GM19328 (cell line): ENCODE results near the gene FNDC11.
"Not testable (repeated sequence)": the region's sequence is repeated elsewhere in the genome, so short reads cannot be mapped to it uniquely, and the experiment has no call there.

Experiments used
- ATAC-seq: cut with Tn5 transposase; IDR thresholded peaks from one replicate; pipeline ENCODE4 v1.9.1; 2021; ENCODE audit warnings: mild to moderate bottlenecking, moderate library complexity; ENCODE audit not compliant: unreplicated experiment

The FNDC11 gene

GRCh38 chr20:63565021-63565698 lies 11.2 kb downstream of the FNDC11 start:
- ATAC-seq, result no peak

- ATAC-seq, result no peak
Measured at GRCh38 chr20:63565699-63566335, 11.9 kb downstream of the FNDC11 start.

- no peak for ATAC-seq
Measured at GRCh38 chr20:63566395-63567135, 12.6 kb downstream of the FNDC11 start.

GRCh38 chr20:63567136-63567385 lies 13.1 kb downstream of the FNDC11 start:
- ATAC-seq, result no peak

- ATAC-seq, result peak; percentile 56
Measured at GRCh38 chr20:63567386-63568169, 13.6 kb downstream of the FNDC11 start.

GRCh38 chr20:63568170-63568981 lies 14.4 kb downstream of the FNDC11 start:
- peak; percentile 18 for ATAC-seq

- ATAC-seq, result no peak
Measured at GRCh38 chr20:63568986-63569949, 15.3 kb downstream of the FNDC11 start.

- no peak for ATAC-seq
Measured at GRCh38 chr20:63570281-63571086, 16.5 kb downstream of the FNDC11 start.

- not testable (repeated sequence) for ATAC-seq
Measured at GRCh38 chr20:63571087-63571478, 17.1 kb downstream of the FNDC11 start.

GRCh38 chr20:63572071-63572787 lies 18.3 kb downstream of the FNDC11 start:
- no peak for ATAC-seq

- ATAC-seq, result no peak
Measured at GRCh38 chr20:63572788-63573646, 19.1 kb downstream of the FNDC11 start.

- ATAC-seq, result no peak
Measured at GRCh38 chr20:63573647-63574131, 19.7 kb downstream of the FNDC11 start.

- no peak for ATAC-seq
Measured at GRCh38 chr20:63574156-63574828, 20.3 kb downstream of the FNDC11 start, which contains the start of gene HELZ2. Gene HELZ2, minus strand, starts transcription at chr20:63574239. Its CDS starts 1,854 bp downstream, at chr20:63572385.

GRCh38 chr20:63574829-63575743 lies 21.1 kb downstream of the FNDC11 start:
- no peak for ATAC-seq

- no peak for ATAC-seq
Measured at GRCh38 chr20:63576311-63576710, 22.4 kb downstream of the FNDC11 start.
